CD4-positive, alpha-beta T cell treated with Interleukin-2 at 100 ng/mL for 4 hours (primary cell): ENCODE data around the gene ODAD3.
"Not testable (repeated sequence)": the region's sequence is repeated elsewhere in the genome, so short reads cannot be mapped to it uniquely, and the experiment has no call there.

ENCODE experiments used
- DNase-seq: peaks from one replicate; pipeline ENCODE4 v3.0.0-alpha.2; 2020; ENCODE audit warnings: low spot score

Gene ODAD3

GRCh38 chr19:11460207-11460606 is 25.3 kb upstream of the ODAD3 start:
- no peak for DNase-seq

GRCh38 chr19:11458912-11459311 is 24.0 kb upstream of the ODAD3 start:
- not testable (repeated sequence) for DNase-seq

GRCh38 chr19:11458236-11458900 is 23.4 kb upstream of the ODAD3 start:
- DNase-seq: no peak

- DNase-seq: no peak
Observed at GRCh38 chr19:11457831-11458230, 22.9 kb upstream of the ODAD3 start.

GRCh38 chr19:11457115-11457514 is 22.2 kb upstream of the ODAD3 start:
- DNase-seq: no peak

GRCh38 chr19:11456659-11457058 is 21.7 kb upstream of the ODAD3 start:
- no peak for DNase-seq

- not testable (repeated sequence) for DNase-seq
Observed at GRCh38 chr19:11455233-11455554, 20.3 kb upstream of the ODAD3 start.

- no peak for DNase-seq
Observed at GRCh38 chr19:11453468-11454341, 18.8 kb upstream of the ODAD3 start.

GRCh38 chr19:11452620-11453310 is 17.8 kb upstream of the ODAD3 start:
- no peak for DNase-seq

GRCh38 chr19:11451871-11452619 is 17.1 kb upstream of the ODAD3 start:
- no peak for DNase-seq

GRCh38 chr19:11451327-11451870 is 16.5 kb upstream of the ODAD3 start:
- DNase-seq: no peak

GRCh38 chr19:11450570-11451326 is 15.8 kb upstream of the ODAD3 start:
- no peak for DNase-seq

- no peak for DNase-seq
Observed at GRCh38 chr19:11448923-11449554, 14.1 kb upstream of the ODAD3 start.

GRCh38 chr19:11448410-11448809 is 13.5 kb upstream of the ODAD3 start:
- no peak for DNase-seq

GRCh38 chr19:11447347-11448262 is 12.7 kb upstream of the ODAD3 start:
- DNase-seq: no peak

- peak; percentile 35 for DNase-seq
Observed at GRCh38 chr19:11446652-11447301, 11.9 kb upstream of the ODAD3 start.

GRCh38 chr19:11446271-11446651 is 11.3 kb upstream of the ODAD3 start:
- DNase-seq: no peak

- no peak for DNase-seq
Observed at GRCh38 chr19:11445141-11445540, 10.2 kb upstream of the ODAD3 start.

GRCh38 chr19:11444059-11444458 is 9.1 kb upstream of the ODAD3 start:
- DNase-seq: no peak
